SU-DHL-6 (cell line): Measurements from ENCODE around the gene ZNF304.

ENCODE experiments used
- EZH2phosphoT487 ChIP-seq: fragments of 200-600 bp; sonication (generic), shearing (Covaris generic); conservative IDR thresholded peaks from 2 replicates; pipeline ENCODE4 v1.6.1; 2018; ENCODE audit warnings: mild to moderate bottlenecking, antibody characterized with exemption, low read length, moderate library complexity, mixed read lengths
- TF ChIP-seq, protein P1 (sequence below): fragments of 200-600 bp; sonication (generic); IDR thresholded peaks from one replicate; pipeline ENCODE4 v1.5.1; 2017; ENCODE audit warnings: antibody characterized with exemption, mild to moderate bottlenecking, low read length, moderate library complexity; ENCODE audit not compliant: insufficient read depth, poor library complexity, severe bottlenecking

DNA sequence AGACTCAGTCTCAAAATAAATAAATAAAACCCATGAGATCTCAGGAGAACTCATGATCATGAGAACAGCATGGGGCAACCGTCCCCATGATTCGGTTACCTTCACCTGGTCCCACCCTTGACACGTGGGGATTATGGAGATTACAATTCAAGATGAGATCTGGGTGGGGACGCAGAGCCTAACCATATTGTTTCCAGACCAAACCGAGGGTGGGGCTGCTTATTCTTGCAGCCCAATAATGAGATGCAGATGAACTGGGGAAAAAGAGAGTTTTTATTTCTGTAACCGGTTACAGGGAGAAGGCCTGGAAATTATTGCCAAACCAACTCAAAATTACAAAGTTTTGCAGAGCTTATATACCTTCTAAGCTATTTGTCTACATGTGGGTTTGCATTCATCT lies 25.1 kb downstream of the ZNF304 start:
- TF ChIP-seq, protein P1, sequence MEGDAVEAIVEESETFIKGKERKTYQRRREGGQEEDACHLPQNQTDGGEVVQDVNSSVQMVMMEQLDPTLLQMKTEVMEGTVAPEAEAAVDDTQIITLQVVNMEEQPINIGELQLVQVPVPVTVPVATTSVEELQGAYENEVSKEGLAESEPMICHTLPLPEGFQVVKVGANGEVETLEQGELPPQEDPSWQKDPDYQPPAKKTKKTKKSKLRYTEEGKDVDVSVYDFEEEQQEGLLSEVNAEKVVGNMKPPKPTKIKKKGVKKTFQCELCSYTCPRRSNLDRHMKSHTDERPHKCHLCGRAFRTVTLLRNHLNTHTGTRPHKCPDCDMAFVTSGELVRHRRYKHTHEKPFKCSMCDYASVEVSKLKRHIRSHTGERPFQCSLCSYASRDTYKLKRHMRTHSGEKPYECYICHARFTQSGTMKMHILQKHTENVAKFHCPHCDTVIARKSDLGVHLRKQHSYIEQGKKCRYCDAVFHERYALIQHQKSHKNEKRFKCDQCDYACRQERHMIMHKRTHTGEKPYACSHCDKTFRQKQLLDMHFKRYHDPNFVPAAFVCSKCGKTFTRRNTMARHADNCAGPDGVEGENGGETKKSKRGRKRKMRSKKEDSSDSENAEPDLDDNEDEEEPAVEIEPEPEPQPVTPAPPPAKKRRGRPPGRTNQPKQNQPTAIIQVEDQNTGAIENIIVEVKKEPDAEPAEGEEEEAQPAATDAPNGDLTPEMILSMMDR: no peak
- TF ChIP-seq EZH2phosphoT487: no peak
